ENCODE data around the gene GRP. TPM values are rescaled to one million over a fixed set of nuclear protein-coding genes. Genes with fewer than 3 reads are reported as not detected.
"Not testable (repeated sequence)": the region's sequence is repeated elsewhere in the genome, so short reads cannot be mapped to it uniquely, and the experiment has no call there.

Gene GRP
- polyA plus RNA-seq, 3 donors: not detected

GRCh38 chr18:59246796-59247195, 26.8 kb downstream of the GRP start:
- peaks cover 19 to 35% (median 21%) of the 10 kb centered on the region in 3 donors for H3K27me3 Mint-ChIP-seq (ENCODE audit: low read depth in 3 of 3)
- H3K9ac ChIP-seq (ENCODE audit: insufficient read depth, low read length, poor library complexity, severe bottlenecking): no peak overlapping the region
- H3K79me2 ChIP-seq (ENCODE audit: insufficient read depth, low read length): no peaks in the 10 kb centered on the region
- H3K4me3 ChIP-seq (replicated peaks in 1 of 3; ENCODE audit: low read depth in 2 of 3, low read length in 3 of 3): no peak overlapping the region
- no peaks in the 10 kb centered on the region for H3K36me3 Mint-ChIP-seq
- no peak overlapping the region for H3K4me3 Mint-ChIP-seq
- H3K36me3 ChIP-seq (replicated peaks in 1 of 2; ENCODE audit: control insufficient read depth in 1 of 2, insufficient read depth in 2 of 2, low read length in 2 of 2): no peaks in the 10 kb centered on the region
- no peaks in the 10 kb centered on the region for H3K9me3 Mint-ChIP-seq
- intact Hi-C loops (cut with micrococcal nuclease): no loop called here
- H3K4me1 ChIP-seq (ENCODE audit: control insufficient read depth in 1 of 2, insufficient read depth in 2 of 2, low read length in 2 of 2): no peaks in the 10 kb centered on the region
- no peak for DNase-seq
- H4K20me1 ChIP-seq (ENCODE audit: insufficient read depth, low read length): no peaks in the 10 kb centered on the region
- no peak overlapping the region for H3K4me2 ChIP-seq (replicated peaks; ENCODE audit: extremely low read depth, low read length, poor library complexity, severe bottlenecking)
- H2AFZ ChIP-seq (ENCODE audit: insufficient read depth, low read depth, low read length, poor library complexity, severe bottlenecking): no peak overlapping the region
- H3K9me3 ChIP-seq (replicated peaks in 1 of 2; ENCODE audit: control insufficient read depth in 1 of 2, insufficient read depth in 1 of 2, low read length in 2 of 2): no peaks in the 10 kb centered on the region
- peaks cover 6 to 8% of the 10 kb centered on the region in 2 donors for H3K27me3 ChIP-seq (ENCODE audit: control insufficient read depth in 2 of 2, insufficient read depth in 2 of 2, low read length in 2 of 2)
- 72% methylated on average over 3 of the region's 4 CpGs for WGBS (ENCODE audit: insufficient coverage)
- TF ChIP-seq CTCF (IDR thresholded peaks at IDR 0.05): no peak
- peak overlapping the region in 1 of 7 donors; percentile 33 for H3K27ac Mint-ChIP-seq
- no peak overlapping the region for H3K27ac ChIP-seq (ENCODE audit: low read depth in 1 of 2, low read length in 2 of 2)
- H3K4me1 Mint-ChIP-seq: no peaks in the 10 kb centered on the region

DNA sequence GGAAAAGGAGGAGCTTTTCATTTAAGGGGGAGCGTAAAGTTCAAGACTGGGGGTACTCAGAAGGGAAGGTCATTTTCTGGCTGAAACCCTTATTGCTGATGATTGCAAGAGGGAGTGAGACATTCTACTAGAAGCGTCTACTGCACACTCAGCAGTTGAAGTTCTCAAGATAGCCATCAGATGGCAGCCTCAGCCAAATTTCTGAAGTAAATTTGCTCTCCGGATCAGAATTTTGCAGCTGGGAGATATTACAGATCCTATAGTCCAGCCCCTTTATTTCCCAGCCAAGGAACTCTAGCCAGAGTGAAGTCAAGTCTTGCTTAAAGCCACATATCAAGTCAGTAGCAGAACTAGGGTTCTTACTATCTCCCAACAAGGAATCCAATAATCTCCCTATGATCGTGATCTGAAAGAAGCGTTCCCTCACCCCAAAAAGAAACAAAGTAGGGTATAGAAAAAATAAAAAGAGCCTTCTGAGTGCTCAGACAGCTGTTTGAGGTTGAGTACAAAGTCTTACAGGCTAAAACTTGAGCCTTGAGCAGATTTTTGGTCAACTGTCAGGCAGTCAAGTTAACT, 29.3 kb downstream of the GRP start:
- Mint-ChIP-seq H3K27me3 (ENCODE audit: low read depth in 3 of 3) (peaks cover 17 to 35% (median 19%) of the 10 kb centered on the region in 3 donors), H3K36me3 (no peaks in the 10 kb centered on the region), H3K4me3 (no peak overlapping the region), H3K9me3 (no peaks in the 10 kb centered on the region), H3K27ac (no peak overlapping the region), H3K4me1 (no peaks in the 10 kb centered on the region)
- no peak for DNase-seq
- peaks cover 6 to 8% of the 10 kb centered on the region in 2 donors for H3K27me3 ChIP-seq (ENCODE audit: control insufficient read depth in 2 of 2, insufficient read depth in 2 of 2, low read length in 2 of 2)
- H3K79me2 ChIP-seq (ENCODE audit: insufficient read depth, low read length): no peaks in the 10 kb centered on the region
- no peaks in the 10 kb centered on the region for H3K9me3 ChIP-seq (replicated peaks in 1 of 2; ENCODE audit: control insufficient read depth in 1 of 2, insufficient read depth in 1 of 2, low read length in 2 of 2)
- H3K4me1 ChIP-seq (ENCODE audit: control insufficient read depth in 1 of 2, insufficient read depth in 2 of 2, low read length in 2 of 2): no peaks in the 10 kb centered on the region
- H2AFZ ChIP-seq (ENCODE audit: insufficient read depth, low read depth, low read length, poor library complexity, severe bottlenecking): no peak overlapping the region
- intact Hi-C loops (cut with micrococcal nuclease): no loop called here
- H3K4me2 ChIP-seq (replicated peaks; ENCODE audit: extremely low read depth, low read length, poor library complexity, severe bottlenecking): no peak overlapping the region
- H3K36me3 ChIP-seq (replicated peaks in 1 of 2; ENCODE audit: control insufficient read depth in 1 of 2, insufficient read depth in 2 of 2, low read length in 2 of 2): no peaks in the 10 kb centered on the region
- TF ChIP-seq CTCF (IDR thresholded peaks at IDR 0.05): peak; percentile 34
- no peak overlapping the region for H3K9ac ChIP-seq (ENCODE audit: insufficient read depth, low read length, poor library complexity, severe bottlenecking)
- H4K20me1 ChIP-seq (ENCODE audit: insufficient read depth, low read length): no peaks in the 10 kb centered on the region
- H3K4me3 ChIP-seq (replicated peaks in 1 of 3; ENCODE audit: low read depth in 2 of 3, low read length in 3 of 3): no peak overlapping the region
- WGBS (ENCODE audit: insufficient coverage): 14% methylated on average over 3 of the region's 5 CpGs
- no peak overlapping the region for H3K27ac ChIP-seq (ENCODE audit: low read depth in 1 of 2, low read length in 2 of 2)

DNA sequence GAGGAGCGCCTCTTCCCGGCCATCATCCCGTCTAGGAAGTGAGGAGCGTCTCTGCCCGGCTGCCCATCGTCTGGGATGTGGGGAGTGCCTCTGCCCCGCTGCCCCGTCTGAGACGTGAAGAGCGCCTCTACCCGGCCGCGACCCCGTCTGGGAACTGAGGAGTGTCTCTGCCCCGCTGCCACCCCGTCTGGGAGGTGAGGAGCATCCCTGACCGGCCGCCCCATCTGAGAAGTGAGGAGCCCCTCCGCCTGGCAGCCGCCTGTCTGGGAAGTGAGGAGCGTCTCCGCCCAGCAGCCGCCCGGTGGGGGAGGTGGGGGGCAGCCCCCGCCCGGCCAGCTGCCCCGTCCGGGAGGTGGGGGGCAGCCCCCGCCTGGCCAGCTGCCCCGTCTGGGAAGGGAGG, 35.5 kb downstream of the GRP start:
- 96% methylated on average over 9 of the region's 30 CpGs for WGBS (ENCODE audit: insufficient coverage)
- DNase-seq; H3K4me3 ChIP-seq (replicated peaks in 1 of 3; ENCODE audit: low read depth in 2 of 3, low read length in 3 of 3); H3K4me3 Mint-ChIP-seq; H3K4me1 Mint-ChIP-seq; H3K36me3 Mint-ChIP-seq; H3K9ac ChIP-seq (ENCODE audit: insufficient read depth, low read length, poor library complexity, severe bottlenecking); H3K4me2 ChIP-seq (replicated peaks; ENCODE audit: extremely low read depth, low read length, poor library complexity, severe bottlenecking); intact Hi-C loops (cut with micrococcal nuclease); H3K79me2 ChIP-seq (ENCODE audit: insufficient read depth, low read length); H3K4me1 ChIP-seq (ENCODE audit: control insufficient read depth in 1 of 2, insufficient read depth in 2 of 2, low read length in 2 of 2); H4K20me1 ChIP-seq (ENCODE audit: insufficient read depth, low read length); H2AFZ ChIP-seq (ENCODE audit: insufficient read depth, low read depth, low read length, poor library complexity, severe bottlenecking); H3K27ac ChIP-seq (ENCODE audit: low read depth in 1 of 2, low read length in 2 of 2); H3K9me3 ChIP-seq (replicated peaks in 1 of 2; ENCODE audit: control insufficient read depth in 1 of 2, insufficient read depth in 1 of 2, low read length in 2 of 2); H3K27me3 ChIP-seq (ENCODE audit: control insufficient read depth in 2 of 2, insufficient read depth in 2 of 2, low read length in 2 of 2); H3K36me3 ChIP-seq (replicated peaks in 1 of 2; ENCODE audit: control insufficient read depth in 1 of 2, insufficient read depth in 2 of 2, low read length in 2 of 2): not testable (repeated sequence)
- H3K27ac Mint-ChIP-seq: peak overlapping the region in 1 of 7 donors; percentile 58
- H3K27me3 Mint-ChIP-seq (ENCODE audit: low read depth in 3 of 3): peaks cover 9 to 28% (median 19%) of the 10 kb centered on the region in 3 donors
- H3K9me3 Mint-ChIP-seq: peaks cover 8 to 20% (median 15%) of the 10 kb centered on the region in 7 donors

Measured in CD14-positive monocyte (primary cell).